CD14-positive monocyte (primary cell): ENCODE results near the gene SIAH1. TPM values are rescaled to one million over a fixed set of nuclear protein-coding genes. Genes with fewer than 3 reads are reported as not detected.
"Not testable (repeated sequence)": the region's sequence is repeated elsewhere in the genome, so short reads cannot be mapped to it uniquely, and the experiment has no call there.

Experiments
- DNase-seq, 3 donors: peaks; one replicate each; pipeline ENCODE4 v3.0.0-alpha.2; 2011 to 2022
- H2AFZ ChIP-seq: 2 replicates; pipeline ENCODE4 v1.6.0; 2012; ENCODE audit warnings: mild to moderate bottlenecking, low read depth, low read length, inconsistent platforms; ENCODE audit not compliant: insufficient read depth, poor library complexity, severe bottlenecking
- H3K27ac ChIP-seq, 2 donors: 1 replicate in 1 of 2; 2 replicates in 1 of 2; pipeline ENCODE4 v1.5.1; 2012 to 2013; ENCODE audit warnings: low read length in 2 of 2, control low read depth in 1 of 2, inconsistent platforms in 1 of 2, low read depth in 1 of 2, mild to moderate bottlenecking in 1 of 2
- H3K27me3 ChIP-seq, 2 donors: one replicate each; pipeline versions ENCODE4 v1.6.0 to v1.6.1; 2011 to 2013; ENCODE audit warnings: low read length in 2 of 2; ENCODE audit not compliant: control insufficient read depth in 2 of 2, insufficient read depth in 2 of 2
- H3K36me3 ChIP-seq, 2 donors: replicated peaks in 1 of 2; 1 replicate in 1 of 2; 2 replicates in 1 of 2; pipeline versions ENCODE4 v1.5.1 to v1.6.1; 2012 to 2013; ENCODE audit warnings: low read length in 2 of 2, control low read depth in 1 of 2, inconsistent platforms in 1 of 2, mild to moderate bottlenecking in 1 of 2; ENCODE audit not compliant: insufficient read depth in 2 of 2, control insufficient read depth in 1 of 2
- H3K4me1 ChIP-seq, 2 donors: 1 replicate in 1 of 2; 2 replicates in 1 of 2; pipeline versions ENCODE4 v1.5.1 to v1.6.1; 2012 to 2013; ENCODE audit warnings: low read length in 2 of 2, control low read depth in 1 of 2, inconsistent platforms in 1 of 2, mild to moderate bottlenecking in 1 of 2, moderate library complexity in 1 of 2; ENCODE audit not compliant: insufficient read depth in 2 of 2, control insufficient read depth in 1 of 2
- H3K4me2 ChIP-seq: replicated peaks from 2 replicates; pipeline ENCODE3; 2012; ENCODE audit warnings: low read length, moderate library complexity, mild to moderate bottlenecking; ENCODE audit not compliant: poor library complexity, severe bottlenecking; ENCODE audit errors: extremely low read depth
- H3K4me3 ChIP-seq, 3 experiments: fragments of 200-600 bp in 1 of 3; sonication (generic) in 1 of 3; replicated peaks in 1 of 3; 1 replicate in 2 of 3; 2 replicates in 1 of 3; pipeline ENCODE4 v1.5.1; 2011 to 2013; ENCODE audit warnings: low read length in 3 of 3, mild to moderate bottlenecking in 3 of 3, control low read depth in 2 of 3, low read depth in 2 of 3, inconsistent platforms in 1 of 3, moderate library complexity in 1 of 3
- H3K79me2 ChIP-seq: 2 replicates; pipeline ENCODE4 v1.6.0; 2012; ENCODE audit warnings: mild to moderate bottlenecking, control low read depth, inconsistent platforms, low read length, moderate library complexity; ENCODE audit not compliant: insufficient read depth
- H3K9ac ChIP-seq: 2 replicates; pipeline ENCODE4 v1.6.0; 2017; ENCODE audit warnings: low read length, mild to moderate bottlenecking; ENCODE audit not compliant: insufficient read depth, poor library complexity, severe bottlenecking
- H3K9me3 ChIP-seq, 2 donors: replicated peaks in 1 of 2; 1 replicate in 1 of 2; 2 replicates in 1 of 2; pipeline versions ENCODE4 v1.5.1 to v1.6.1; 2012 to 2013; ENCODE audit warnings: low read length in 2 of 2, control low read depth in 1 of 2; ENCODE audit not compliant: control insufficient read depth in 1 of 2, insufficient read depth in 1 of 2
- H4K20me1 ChIP-seq: 2 replicates; pipeline ENCODE4 v1.6.0; 2012; ENCODE audit warnings: mild to moderate bottlenecking, low read length, control low read depth, moderate library complexity; ENCODE audit not compliant: insufficient read depth
- H3K27ac Mint-ChIP-seq, 7 donors: one replicate each; pipeline ENCODE4 v1.8.0; 2020; ENCODE audit warnings: mild to moderate bottlenecking in 7 of 7, mixed read lengths in 7 of 7, moderate library complexity in 6 of 7, inconsistent platforms in 2 of 7
- H3K27me3 Mint-ChIP-seq, 3 donors: one replicate each; pipeline ENCODE4 v1.8.0; 2021 to 2022; ENCODE audit warnings: low read depth in 3 of 3, mild to moderate bottlenecking in 3 of 3, mixed read lengths in 3 of 3, moderate library complexity in 3 of 3, inconsistent platforms in 1 of 3
- H3K36me3 Mint-ChIP-seq, 2 donors: one replicate each; pipeline ENCODE4 v1.8.0; 2020; ENCODE audit warnings: mixed read lengths in 2 of 2, inconsistent platforms in 1 of 2, mild to moderate bottlenecking in 1 of 2
- H3K4me1 Mint-ChIP-seq: one replicate; pipeline ENCODE4 v1.8.0; 2020; ENCODE audit warnings: mild to moderate bottlenecking, mixed read lengths
- H3K4me3 Mint-ChIP-seq, 2 donors: one replicate each; pipeline ENCODE4 v1.8.0; 2020; ENCODE audit warnings: mild to moderate bottlenecking in 2 of 2, mixed read lengths in 2 of 2, moderate library complexity in 1 of 2
- H3K9me3 Mint-ChIP-seq, 7 donors: one replicate each; pipeline ENCODE4 v1.8.0; 2020 to 2022; ENCODE audit warnings: mixed read lengths in 7 of 7, mild to moderate bottlenecking in 6 of 7, moderate library complexity in 6 of 7, inconsistent platforms in 2 of 7
- CTCF ChIP-seq: fragments of 200-600 bp; IDR thresholded peaks from one replicate; pipeline ENCODE4 v1.8.0; 2022; ENCODE audit warnings: antibody characterized with exemption, mild to moderate bottlenecking
- WGBS: methylation state at CpG from one replicate; pipeline ENCODE4 v1.1.5; 2013; ENCODE audit warnings: missing lambda C conversion rate; ENCODE audit not compliant: insufficient coverage; 5-methylcytosine and 5-hydroxymethylcytosine counted together
- intact Hi-C, 2 donors: fragments of 100-400 bp; cut with micrococcal nuclease; formaldehyde crosslinking; loops; one replicate each; pipeline versions ENCODE4 v1.15.0 to v1.15.1; 2023
- polyA plus RNA-seq, 3 donors: library from polyadenylated mRNA; depleted of rRNA in 1 of 3; unstranded in 2 of 3; stranded (reverse) in 1 of 3; fragments of 300-500 nt in 2 of 3; fragments of >200 nt in 1 of 3; fragmentation: Illumina TruSeq in 2 of 3; gene quantifications; 1 replicate in 2 of 3; 2 replicates in 1 of 3; pipeline ENCODE4 v1.2.3, GENCODE V29; 2012 to 2021

SIAH1 gene
- polyA plus RNA-seq, 3 donors: 4.9 to 11.8 (median 5.6) TPM

- peaks cover 27% of the 10 kb centered on the region for H3K4me1 Mint-ChIP-seq
- Histone ChIP-seq H3K27me3 (no peaks in the 10 kb centered on the region), H4K20me1 (no peaks in the 10 kb centered on the region), H3K27ac (peak overlapping the region in 1 of 2 donors; percentile 72), H3K36me3 (peaks cover 8 to 39% of the 10 kb centered on the region in 2 donors), H3K79me2 (no peaks in the 10 kb centered on the region), H3K4me3 (no peak overlapping the region), H3K9ac (no peak overlapping the region), H3K4me2 (no peak overlapping the region), H3K9me3 (peaks cover under 1 to 1% of the 10 kb centered on the region in 2 donors), H3K4me1 (peaks cover 25 to 26% of the 10 kb centered on the region in 2 donors), H2AFZ (no peak overlapping the region)
- H3K4me3 Mint-ChIP-seq: no peak overlapping the region
- TF ChIP-seq CTCF: no peak
- H3K9me3 Mint-ChIP-seq: peaks cover 0 to 12% (median 2%) of the 10 kb centered on the region in 7 donors
- WGBS: no CpG with 5 or more reads among the region's 1 CpG
- intact Hi-C loops: no loop called here
- peak overlapping the region in 2 of 7 donors; percentile 8 to 51 for H3K27ac Mint-ChIP-seq
- no peak for DNase-seq
- no peaks in the 10 kb centered on the region for H3K27me3 Mint-ChIP-seq
- peaks cover 39 to 50% of the 10 kb centered on the region in 2 donors for H3K36me3 Mint-ChIP-seq
Measured at GRCh38 chr16:48317026-48317425, 68.2 kb downstream of the SIAH1 start.

GRCh38 chr16:48313905-48314304, 71.3 kb downstream of the SIAH1 start:
- H3K27me3 Mint-ChIP-seq, H3K27me3 ChIP-seq, H3K79me2 ChIP-seq, H3K4me2 ChIP-seq, H3K27ac ChIP-seq, DNase-seq, H2AFZ ChIP-seq, H3K9ac ChIP-seq, H3K4me3 ChIP-seq, H4K20me1 ChIP-seq, intact Hi-C loops, H3K4me3 Mint-ChIP-seq, H3K27ac Mint-ChIP-seq: not testable (repeated sequence)
- H3K9me3 Mint-ChIP-seq: peaks cover 17 to 37% (median 25%) of the 10 kb centered on the region in 7 donors
- no CpG with 5 or more reads among the region's 3 CpGs for WGBS
- H3K4me1 ChIP-seq: peaks cover 19% of the 10 kb centered on the region in 2 donors
- peaks cover 62 to 74% of the 10 kb centered on the region in 2 donors for H3K36me3 Mint-ChIP-seq
- H3K36me3 ChIP-seq: peaks cover 21 to 59% of the 10 kb centered on the region in 2 donors
- H3K4me1 Mint-ChIP-seq: peaks cover 20% of the 10 kb centered on the region
- peaks cover 13 to 25% of the 10 kb centered on the region in 2 donors for H3K9me3 ChIP-seq
